Mammary epithelial cell (primary cell): Measurements from ENCODE around the gene RNF8.

ENCODE experiments used
- CTCF ChIP-seq, 2 donors: IDR thresholded peaks in 1 of 2; conservative IDR thresholded peaks in 1 of 2; 2 replicates each; pipeline ENCODE4 v1.5.1; 2011 to 2012; ENCODE audit warnings: inconsistent platforms in 2 of 2, low read length in 2 of 2, mild to moderate bottlenecking in 2 of 2, control low read depth in 1 of 2, low read depth in 1 of 2; ENCODE audit not compliant: insufficient read depth in 1 of 2; ENCODE audit errors: extremely low read depth in 1 of 2
- EZH2 ChIP-seq: IDR thresholded peaks from 2 replicates; pipeline ENCODE4 v1.6.1; 2012; ENCODE audit warnings: low read length, inconsistent platforms, borderline replicate concordance

- TF ChIP-seq CTCF (conservative IDR thresholded peaks at IDR 0.05 in 1 of 2, IDR thresholded peaks at IDR 0.05 in 1 of 2; ENCODE audit: extremely low read depth in 1 of 2, insufficient read depth in 1 of 2, low read depth in 1 of 2, low read length in 2 of 2) (no peak), EZH2 (no peak)
Measured at GRCh38 chr6:37338745-37339255, 15.0 kb upstream of the RNF8 start.
